GM12892 (cell line): ENCODE data around the gene TUT7.

Experiments
- POLR2A ChIP-seq: IDR thresholded peaks from 2 replicates; pipeline ENCODE4 v1.6.1; 2011; ENCODE audit warnings: low read depth, low read length, control low read depth
- POLR2AphosphoS5 ChIP-seq: IDR thresholded peaks from 2 replicates; pipeline ENCODE4 v1.6.1; 2011; ENCODE audit warnings: low read depth, low read length, control low read depth
- TAF1 ChIP-seq: IDR thresholded peaks from 2 replicates; pipeline ENCODE4 v1.6.1; 2011; ENCODE audit warnings: low read depth, mild to moderate bottlenecking, control low read depth, low read length, borderline replicate concordance

- TF ChIP-seq TAF1 = no peak
- no peak for TF ChIP-seq POLR2A
- no peak for TF ChIP-seq POLR2AphosphoS5
These were observed 21.8 kb upstream of the TUT7 start for GRCh38 chr9:86376016-86376415.
